Islet precursor cell (in vitro differentiated cells): Measurements from ENCODE around the gene CPSF7.
"Not testable (repeated sequence)": the region's sequence is repeated elsewhere in the genome, so short reads cannot be mapped to it uniquely, and the experiment has no call there.

Experiments used
- DNase-seq: peaks from one replicate; pipeline ENCODE4 v3.0.0-alpha.2; 2018

CPSF7 gene

GRCh38 chr11:61437496-61437895 is 7.7 kb upstream of the CPSF7 start:
- DNase-seq = no peak

GRCh38 chr11:61430839-61431238 is 1.1 kb upstream of the CPSF7 start:
- not testable (repeated sequence) for DNase-seq

GRCh38 chr11:61429346-61429690 is 457 bp downstream of the CPSF7 start:
- DNase-seq = peak; percentile 90

GRCh38 chr11:61425367-61426131 is 4.2 kb downstream of the CPSF7 start:
- DNase-seq = no peak

GRCh38 chr11:61422226-61422625 is 7.5 kb downstream of the CPSF7 start:
- no peak for DNase-seq

- DNase-seq = no peak
Observed at GRCh38 chr11:61418136-61418535, 11.6 kb downstream of the CPSF7 start.

- no peak for DNase-seq
Observed at GRCh38 chr11:61417670-61418069, 12.1 kb downstream of the CPSF7 start.

GRCh38 chr11:61416941-61417340 is 12.8 kb downstream of the CPSF7 start:
- DNase-seq = no peak

GRCh38 chr11:61415381-61415780 is 14.4 kb downstream of the CPSF7 start:
- DNase-seq = no peak

- DNase-seq = no peak
Observed at GRCh38 chr11:61414547-61414946, 15.2 kb downstream of the CPSF7 start.

- DNase-seq = no peak
Observed at GRCh38 chr11:61413496-61413895, 16.3 kb downstream of the CPSF7 start.

GRCh38 chr11:61411589-61411988 is 18.2 kb downstream of the CPSF7 start:
- no peak for DNase-seq

- DNase-seq = no peak
Observed at GRCh38 chr11:61406991-61407728, 22.6 kb downstream of the CPSF7 start.

GRCh38 chr11:61406067-61406466 is 23.7 kb downstream of the CPSF7 start:
- no peak for DNase-seq

- no peak for DNase-seq
Observed at GRCh38 chr11:61404641-61405040, 25.1 kb downstream of the CPSF7 start.

- no peak for DNase-seq
Observed at GRCh38 chr11:61404103-61404502, 25.7 kb downstream of the CPSF7 start.

GRCh38 chr11:61403658-61404057 is 26.1 kb downstream of the CPSF7 start:
- DNase-seq = no peak

- DNase-seq = no peak
Observed at GRCh38 chr11:61401573-61401972, 28.2 kb downstream of the CPSF7 start.

- no peak for DNase-seq
Observed at GRCh38 chr11:61401173-61401572, 28.6 kb downstream of the CPSF7 start.

GRCh38 chr11:61392981-61393595 is 36.7 kb downstream of the CPSF7 start:
- no peak for DNase-seq

GRCh38 chr11:61390161-61390560 is 39.6 kb downstream of the CPSF7 start:
- DNase-seq = no peak

- no peak for DNase-seq
Observed at GRCh38 chr11:61384271-61385242, 45.2 kb downstream of the CPSF7 start.

- not testable (repeated sequence) for DNase-seq
Observed at GRCh38 chr11:61383859-61384258, 45.9 kb downstream of the CPSF7 start.
